GM18517 (cell line): ENCODE results near the gene EHHADH.
"Not testable (repeated sequence)": the region's sequence is repeated elsewhere in the genome, so short reads cannot be mapped to it uniquely, and the experiment has no call there.

ENCODE experiments used
- ATAC-seq: cut with Tn5 transposase; IDR thresholded peaks from one replicate; pipeline ENCODE4 v1.9.1; 2021; ENCODE audit warnings: mild to moderate bottlenecking, moderate library complexity; ENCODE audit not compliant: unreplicated experiment

EHHADH gene

GRCh38 chr3:185253133-185253532 is 716 bp downstream of the EHHADH start:
- ATAC-seq, result not testable (repeated sequence)

DNA sequence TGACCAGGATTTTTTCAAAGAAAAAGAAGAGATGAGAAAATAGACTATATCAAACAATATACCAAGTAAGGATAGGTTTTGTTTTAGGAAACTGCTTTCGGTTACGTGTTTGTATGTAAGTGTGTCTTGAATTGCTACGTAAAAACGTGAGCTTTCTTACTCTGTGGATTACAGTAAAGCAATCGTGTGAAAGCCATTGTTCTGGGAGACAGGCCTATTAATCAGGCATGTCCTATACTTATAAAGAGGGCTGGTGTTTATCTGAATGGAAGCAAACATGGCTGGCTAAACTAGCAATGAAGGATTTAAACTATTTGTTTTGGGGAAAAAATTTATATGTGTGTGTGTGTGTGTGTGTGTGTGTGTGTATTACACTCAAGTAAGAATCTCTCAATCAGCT is 2.6 kb downstream of the EHHADH start:
- ATAC-seq, result no peak

DNA sequence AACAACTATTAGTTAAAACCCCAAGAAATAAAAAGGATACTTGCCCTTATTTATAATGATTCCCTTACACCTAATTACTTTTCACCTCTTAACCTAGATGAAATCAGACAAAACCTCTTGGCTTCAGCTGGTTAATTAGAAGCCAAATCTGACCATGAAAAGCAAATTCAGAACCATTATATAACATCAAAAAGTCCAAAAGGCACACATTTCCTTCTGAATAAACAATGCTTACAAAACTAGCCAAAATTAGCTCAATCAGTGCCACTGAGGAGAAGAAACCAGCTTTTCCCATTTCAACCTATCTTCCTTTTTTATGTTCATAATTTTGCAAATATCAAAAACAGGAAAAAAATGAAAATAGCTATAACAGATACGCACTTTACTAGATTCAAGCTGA is 3.2 kb downstream of the EHHADH start:
- no peak for ATAC-seq

- no peak for ATAC-seq
Measured at GRCh38 chr3:185250247-185250646, 3.6 kb downstream of the EHHADH start.

DNA sequence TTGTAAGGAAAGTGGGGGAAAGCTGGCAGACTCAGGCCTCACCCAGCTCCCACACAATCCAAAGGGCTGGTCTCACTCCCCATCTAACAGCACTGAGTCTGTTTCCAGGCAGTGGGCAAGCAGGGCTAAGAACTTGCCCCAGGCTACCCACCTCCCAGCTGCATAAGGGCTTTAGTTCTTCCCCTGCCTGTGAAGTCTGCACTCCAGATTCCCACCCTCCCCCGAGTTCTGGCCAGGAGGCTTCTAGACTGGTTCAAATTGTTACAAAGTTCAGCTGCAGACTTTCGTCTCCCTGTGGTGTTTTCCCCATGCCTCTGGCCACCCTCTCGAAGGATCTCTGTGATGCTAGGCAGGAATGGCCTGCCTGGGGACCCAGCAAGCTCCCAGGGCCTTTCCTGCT is 11.2 kb downstream of the EHHADH start:
- ATAC-seq, result no peak

GRCh38 chr3:185236969-185237368 is 16.9 kb downstream of the EHHADH start:
- ATAC-seq, result no peak

GRCh38 chr3:185233328-185233727 is 20.5 kb downstream of the EHHADH start:
- ATAC-seq, result no peak

DNA sequence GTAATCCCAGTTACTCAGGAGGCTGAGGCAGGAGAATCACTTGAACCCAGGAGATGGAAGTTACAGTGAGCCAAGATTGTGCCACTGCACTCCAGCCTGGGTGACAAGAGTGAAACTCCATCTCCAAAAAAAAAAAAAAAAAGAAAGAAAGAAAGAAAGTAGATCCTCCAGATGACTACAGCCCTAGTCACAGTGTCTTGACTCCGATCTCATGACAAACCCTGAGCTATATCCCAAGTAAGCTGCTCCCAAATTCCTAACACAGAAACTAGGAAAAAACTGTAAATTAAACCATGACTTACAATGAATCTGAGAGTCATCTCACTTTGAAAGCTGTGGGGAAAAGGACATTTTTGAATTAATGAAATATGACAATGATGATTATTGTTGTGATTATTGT is 27.3 kb downstream of the EHHADH start:
- ATAC-seq, result not testable (repeated sequence)

DNA sequence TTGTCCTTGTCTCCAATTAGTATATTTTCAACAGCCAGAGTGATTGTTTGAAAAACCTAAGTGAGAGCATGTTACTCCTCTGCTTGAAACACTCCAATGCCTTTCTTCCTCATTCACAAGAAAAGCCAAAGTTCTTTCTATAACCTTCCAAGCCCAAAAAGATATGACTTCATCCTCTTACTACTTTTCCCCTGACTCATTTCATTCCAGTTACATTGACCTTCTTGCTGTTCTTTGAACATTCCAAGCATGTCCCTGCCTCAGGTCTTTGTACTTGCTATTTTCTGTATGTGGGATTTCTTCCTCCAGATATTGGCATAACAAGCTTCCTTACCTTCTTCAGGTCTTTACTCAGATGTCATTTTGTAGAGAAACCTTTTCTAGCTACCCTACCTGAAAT is 28.3 kb downstream of the EHHADH start:
- no peak for ATAC-seq

GRCh38 chr3:185225080-185225479 is 28.8 kb downstream of the EHHADH start:
- ATAC-seq, result no peak

DNA sequence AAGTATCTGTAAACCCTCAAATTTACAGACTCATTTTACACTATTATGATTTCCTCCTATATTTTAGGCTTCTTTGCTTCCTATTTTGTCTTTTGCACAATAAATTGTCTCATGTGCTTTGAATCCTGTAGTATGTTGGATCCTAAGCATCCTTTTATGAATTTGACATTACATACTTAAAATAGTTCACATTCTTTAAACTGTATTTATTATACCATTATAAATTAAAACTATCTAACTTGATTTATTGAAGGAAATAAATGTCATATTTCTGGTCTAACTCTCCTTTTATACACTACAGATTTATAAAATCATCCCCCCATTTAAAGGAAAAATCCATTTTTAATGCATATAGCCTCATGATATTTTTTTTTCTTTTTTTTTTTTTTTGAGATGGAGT is 32.6 kb downstream of the EHHADH start:
- no peak for ATAC-seq

- ATAC-seq, result no peak
Measured at GRCh38 chr3:185216607-185216958, 37.3 kb downstream of the EHHADH start.

GRCh38 chr3:185215873-185216606 is 37.8 kb downstream of the EHHADH start:
- ATAC-seq, result no peak

DNA sequence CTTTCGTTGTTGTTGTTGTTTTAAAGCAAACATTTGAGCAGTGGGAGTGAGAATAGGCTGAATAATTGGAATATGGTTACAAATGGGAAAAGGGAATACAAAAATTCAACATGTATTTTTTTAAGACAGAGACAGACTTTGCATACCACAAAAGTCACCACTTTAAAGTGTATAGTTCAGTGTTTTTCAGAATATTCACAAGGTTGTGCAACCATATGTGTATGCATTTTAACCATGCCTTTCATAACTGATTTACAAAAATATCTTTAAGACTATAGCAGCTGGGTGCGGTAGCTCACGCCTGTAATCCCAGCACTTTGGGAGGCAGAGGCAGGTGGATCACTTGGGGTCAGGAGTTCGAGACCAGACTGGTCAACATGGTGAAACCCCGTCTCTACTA is 41.3 kb downstream of the EHHADH start:
- ATAC-seq, result no peak

DNA sequence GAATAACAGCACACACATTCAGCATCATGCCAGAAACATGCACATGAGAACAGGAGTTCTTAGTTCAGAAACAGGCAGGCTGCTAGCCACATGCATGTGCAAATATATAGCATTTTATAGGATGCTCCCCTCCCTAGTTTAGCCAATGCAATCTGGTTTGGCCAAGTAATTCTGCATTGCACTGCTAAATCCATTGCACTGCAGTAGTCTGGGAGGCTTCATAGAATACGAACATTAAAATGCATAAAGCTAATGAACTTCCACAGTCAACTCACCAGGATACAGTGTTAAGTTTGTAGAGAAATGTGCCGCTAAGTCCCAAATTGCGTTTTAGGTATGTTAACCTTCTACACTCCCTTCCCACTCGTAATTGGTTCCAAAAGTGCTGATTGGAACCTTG is 41.8 kb downstream of the EHHADH start:
- no peak for ATAC-seq

GRCh38 chr3:185210621-185211142 is 43.2 kb downstream of the EHHADH start:
- no peak for ATAC-seq

- no peak for ATAC-seq
Measured at GRCh38 chr3:185208823-185209222, 45.0 kb downstream of the EHHADH start.

GRCh38 chr3:185207931-185208746 is 45.7 kb downstream of the EHHADH start:
- peak; percentile 95 for ATAC-seq

GRCh38 chr3:185207481-185207880 is 46.4 kb downstream of the EHHADH start:
- no peak for ATAC-seq

GRCh38 chr3:185205865-185206264 is 48.0 kb downstream of the EHHADH start:
- no peak for ATAC-seq

DNA sequence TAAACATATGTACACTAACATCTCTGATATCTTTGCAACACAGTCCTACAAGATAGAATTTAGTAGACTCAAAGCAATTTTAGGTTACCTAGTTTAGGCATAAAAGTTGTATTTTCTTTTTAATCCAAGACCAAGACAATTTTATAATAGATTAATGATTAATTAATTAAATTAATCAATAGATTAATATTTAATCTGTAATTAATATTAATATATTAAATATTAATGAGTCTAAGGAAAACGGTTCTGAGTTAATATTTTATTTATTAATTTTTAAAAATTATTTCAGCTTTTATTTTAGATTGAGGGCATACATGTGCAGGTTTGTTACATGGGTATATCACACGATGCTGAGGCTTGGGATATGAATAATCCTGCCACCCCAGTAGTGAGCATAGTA is 49.0 kb downstream of the EHHADH start:
- ATAC-seq, result no peak

- no peak for ATAC-seq
Measured at GRCh38 chr3:185200639-185201038, 53.2 kb downstream of the EHHADH start.
